GM06990 (cell line): Measurements from ENCODE around the gene ACMSD.
A peak's percentile ranks its signal among the peaks of the same experiment; 100 is the strongest.

ENCODE experiments used
- DNase-seq: peaks from one replicate; pipeline ENCODE4 v3.0.0-alpha.2; 2011; ENCODE audit not compliant: insufficient read length; ENCODE audit errors: extremely low read depth
- H3K27me3 ChIP-seq: replicated peaks from 2 replicates; pipeline ENCODE4 v1.6.0; 2011; ENCODE audit warnings: low read length; ENCODE audit not compliant: control insufficient read depth, insufficient read depth
- H3K36me3 ChIP-seq: 2 replicates; pipeline ENCODE4 v1.5.1; 2011; ENCODE audit warnings: low read length; ENCODE audit not compliant: control insufficient read depth, insufficient read depth
- H3K4me3 ChIP-seq: replicated peaks from 2 replicates; pipeline ENCODE4 v1.5.1; 2011; ENCODE audit warnings: low read depth, mild to moderate bottlenecking, control low read depth, low read length
- CTCF ChIP-seq: IDR thresholded peaks from 2 replicates; pipeline ENCODE4 v1.5.1; 2011; ENCODE audit warnings: low read length, control low read depth, mild to moderate bottlenecking, inconsistent platforms; ENCODE audit not compliant: insufficient read depth, poor library complexity, severe bottlenecking

ACMSD gene

GRCh38 chr2:134943540-134943939, 105.1 kb downstream of the ACMSD start:
- peak; percentile 10 for DNase-seq
- TF ChIP-seq CTCF = no peak
- Histone ChIP-seq H3K4me3 (no peak overlapping the region), H3K27me3 (no peaks in the 10 kb centered on the region), H3K36me3 (peaks cover 7% of the 10 kb centered on the region)

GRCh38 chr2:134944975-134945374, 106.6 kb downstream of the ACMSD start:
- Histone ChIP-seq H3K27me3 (no peaks in the 10 kb centered on the region), H3K4me3 (no peak overlapping the region), H3K36me3 (peaks cover 10% of the 10 kb centered on the region)
- no peak for TF ChIP-seq CTCF
- DNase-seq = no peak

- Histone ChIP-seq H3K4me3 (no peak overlapping the region), H3K36me3 (peaks cover 10% of the 10 kb centered on the region), H3K27me3 (no peaks in the 10 kb centered on the region)
- DNase-seq = no peak
- TF ChIP-seq CTCF = no peak
Measured at GRCh38 chr2:134946073-134946472, 107.7 kb downstream of the ACMSD start.

GRCh38 chr2:134949981-134950708, 111.7 kb downstream of the ACMSD start:
- Histone ChIP-seq H3K27me3 (no peaks in the 10 kb centered on the region), H3K4me3 (no peak overlapping the region), H3K36me3 (peaks cover 19% of the 10 kb centered on the region)
- no peak for DNase-seq
- TF ChIP-seq CTCF = no peak

GRCh38 chr2:134950886-134951285, 112.5 kb downstream of the ACMSD start:
- Histone ChIP-seq H3K27me3 (no peaks in the 10 kb centered on the region), H3K4me3 (no peak overlapping the region), H3K36me3 (peaks cover 20% of the 10 kb centered on the region)
- DNase-seq = no peak
- TF ChIP-seq CTCF = no peak
